ENCODE measurements around the gene ELOVL3. TPM values are rescaled to one million over a fixed set of nuclear protein-coding genes. Genes with fewer than 3 reads are reported as not detected.

ELOVL3 gene
- not detected in 2 replicates for total RNA-seq

- Mint-ChIP-seq H3K4me1 (peaks cover 19% of the 10 kb centered on the region), H3K27me3 (peaks cover 59% of the 10 kb centered on the region), H3K27ac (no peak within 1 kb of the TSS), H3K4me3 (peak within 1 kb of the TSS; percentile 71), H3K9me3 (no peaks in the 10 kb centered on the region), H3K36me3 (ENCODE audit: low read depth) (no peaks in the 10 kb centered on the region)
- ChIA-PET CTCF (interaction anchor here (0.7 to 1.2 kb wide), 3 partner anchors 13 to 253 kb away, joined by 3 to 7 read pairs (median 3); no protein-coding TSS in a partner anchor), POLR2A (interaction anchor here (0.7 to 1.6 kb wide), 4 partner anchors 56 to 358 kb away, joined by 3 to 6 read pairs (median 4); partner anchors contain the start of gene NFKB2)
- intact Hi-C loops (cut with micrococcal nuclease): loop anchor here (5.0 kb wide), 1 partner anchor 59 kb away; no protein-coding TSS in a partner anchor
- ATAC-seq (ENCODE audit: low read depth) (peak; percentile 94), DNase-seq (peak; percentile 69)
- no peak for TF ChIP-seq CTCF (IDR thresholded peaks at IDR 0.05)
Measured at GRCh38 chr10:102225646-102226541, at the start of gene ELOVL3. Gene ELOVL3 (plus strand): TSS chr10:102226299. CDS start chr10:102226549, 250 bp downstream.

GRCh38 chr10:102184606-102185005, 41.5 kb upstream of the ELOVL3 start:
- CTCF ChIA-PET: no interaction called here
- H3K27ac Mint-ChIP-seq: no peak overlapping the region
- POLR2A ChIA-PET: no interaction called here
- H3K4me3 Mint-ChIP-seq: no peak overlapping the region
- no peaks in the 10 kb centered on the region for H3K36me3 Mint-ChIP-seq (ENCODE audit: low read depth)
- no peak for DNase-seq
- peaks cover 15% of the 10 kb centered on the region for H3K4me1 Mint-ChIP-seq
- H3K27me3 Mint-ChIP-seq: peaks cover 4% of the 10 kb centered on the region
- peaks cover 3% of the 10 kb centered on the region for H3K9me3 Mint-ChIP-seq
- intact Hi-C loops (cut with micrococcal nuclease): no loop called here
- no peak for TF ChIP-seq CTCF (IDR thresholded peaks at IDR 0.05)
- ATAC-seq (ENCODE audit: low read depth): no peak

- DNase-seq: no peak
- H3K27me3 Mint-ChIP-seq: peaks cover 4% of the 10 kb centered on the region
- TF ChIP-seq CTCF (IDR thresholded peaks at IDR 0.05): no peak
- no peak overlapping the region for H3K4me3 Mint-ChIP-seq
- intact Hi-C loops (cut with micrococcal nuclease): no loop called here
- POLR2A ChIA-PET: interaction anchor here (1.0 kb wide), 1 partner anchor 45 kb away, joined by 7 read pairs; no protein-coding TSS in a partner anchor
- no peak overlapping the region for H3K27ac Mint-ChIP-seq
- CTCF ChIA-PET: no interaction called here
- peaks cover 3% of the 10 kb centered on the region for H3K9me3 Mint-ChIP-seq
- peaks cover 16% of the 10 kb centered on the region for H3K4me1 Mint-ChIP-seq
- ATAC-seq (ENCODE audit: low read depth): no peak
- H3K36me3 Mint-ChIP-seq (ENCODE audit: low read depth): no peaks in the 10 kb centered on the region
Measured at GRCh38 chr10:102185272-102185671, 40.8 kb upstream of the ELOVL3 start.

GRCh38 chr10:102185811-102186527, 40.1 kb upstream of the ELOVL3 start:
- Mint-ChIP-seq H3K4me3 (no peak overlapping the region), H3K4me1 (peaks cover 16% of the 10 kb centered on the region), H3K27me3 (peaks cover 1% of the 10 kb centered on the region), H3K9me3 (peaks cover 3% of the 10 kb centered on the region), H3K36me3 (ENCODE audit: low read depth) (no peaks in the 10 kb centered on the region), H3K27ac (no peak overlapping the region)
- ChIA-PET POLR2A (interaction anchor here (1.0 kb wide), 1 partner anchor 46 kb away, joined by 7 read pairs; no protein-coding TSS in a partner anchor), CTCF (no interaction called here)
- TF ChIP-seq CTCF (IDR thresholded peaks at IDR 0.05): no peak
- intact Hi-C loops (cut with micrococcal nuclease): no loop called here
- ATAC-seq (ENCODE audit: low read depth) (peak; percentile 40), DNase-seq (no peak)
